H1 (cell line): ENCODE measurements around the gene TRIM15. TPM values are rescaled to one million over a fixed set of nuclear protein-coding genes. Genes with fewer than 3 reads are reported as not detected.

Experiments
- CTCF ChIA-PET: fragments of 300-600 bp; sonication (Branson Sonifier 250); formaldehyde crosslinking; loops from one replicate; lab custom pipeline; 2021; ENCODE audit not compliant: partially characterized antibody; lab: Charles Lee
- POLR2A ChIA-PET: fragments of 300-600 bp; sonication (Branson Sonifier 250); formaldehyde crosslinking; loops from one replicate; lab custom pipeline; 2021; ENCODE audit warnings: inconsistent platforms; ENCODE audit not compliant: partially characterized antibody; lab: Charles Lee
- DNase-seq, 2 experiments: peaks; one replicate each; pipeline versions ENCODE4 v3.0.0 to v3.0.0-alpha.2; 2010 to 2022; ENCODE audit warnings: low spot score in 2 of 2, low read depth in 1 of 2, mixed read lengths in 1 of 2
- FAIRE-seq: peaks from 2 replicates; lab custom pipeline; 2011; peaks lifted over from hg19 to GRCh38; lab: Jason Lieb, UNC
- H2AFZ ChIP-seq: 2 replicates; pipeline ENCODE4 v1.8.1; 2012; ENCODE audit warnings: low read length, inconsistent platforms
- H2AK5ac ChIP-seq: 2 replicates; pipeline ENCODE4 v1.6.1; 2013; ENCODE audit warnings: low read depth, low read length
- H2BK120ac ChIP-seq: replicated peaks from 2 replicates; pipeline ENCODE3; 2013; ENCODE audit warnings: low read depth, low read length, inconsistent platforms
- H2BK12ac ChIP-seq: 2 replicates; pipeline ENCODE4 v1.6.1; 2013; ENCODE audit warnings: low read depth, low read length
- H2BK15ac ChIP-seq: 2 replicates; pipeline ENCODE4 v1.6.1; 2013; ENCODE audit warnings: low read length
- H2BK20ac ChIP-seq: 2 replicates; pipeline ENCODE4 v1.6.1; 2013; ENCODE audit warnings: low read length
- H2BK5ac ChIP-seq: 2 replicates; pipeline ENCODE4 v1.6.1; 2013; ENCODE audit warnings: low read depth, low read length
- H3K14ac ChIP-seq: 2 replicates; pipeline ENCODE4 v1.6.1; 2013; ENCODE audit warnings: inconsistent platforms; ENCODE audit not compliant: insufficient read length
- H3K18ac ChIP-seq: 2 replicates; pipeline ENCODE4 v1.6.1; 2013; ENCODE audit warnings: low read length; ENCODE audit errors: extremely low read depth
- H3K23ac ChIP-seq: 2 replicates; pipeline ENCODE4 v1.6.1; 2013; ENCODE audit warnings: inconsistent platforms; ENCODE audit not compliant: insufficient read length
- H3K23me2 ChIP-seq: 2 replicates; pipeline ENCODE4 v1.6.1; 2013; ENCODE audit warnings: low read depth, low read length
- H3K27ac ChIP-seq: 2 replicates; pipeline ENCODE4 v1.6.1; 2011; ENCODE audit warnings: low read depth, low read length, inconsistent platforms
- H3K27me3 ChIP-seq, 4 experiments: replicated peaks in 1 of 4; 1 replicate in 1 of 4; 2 replicates in 3 of 4; pipeline versions ENCODE4 v1.6.1 to v1.8.1; 2011 to 2013; ENCODE audit warnings: low read length in 3 of 4, mild to moderate bottlenecking in 3 of 4, inconsistent platforms in 2 of 4, mixed read lengths in 2 of 4, moderate library complexity in 1 of 4; ENCODE audit not compliant: control insufficient read depth in 3 of 4, insufficient read depth in 3 of 4; ENCODE audit errors: extremely low read depth in 1 of 4
- H3K36me3 ChIP-seq, 4 experiments: 2 replicates each; pipeline versions ENCODE4 v1.6.1 to v1.8.1; 2011 to 2013; ENCODE audit warnings: mild to moderate bottlenecking in 4 of 4, low read length in 3 of 4, moderate library complexity in 2 of 4, control low read depth in 1 of 4, inconsistent platforms in 1 of 4; ENCODE audit not compliant: insufficient read depth in 4 of 4, control insufficient read depth in 2 of 4
- H3K4ac ChIP-seq: replicated peaks from 2 replicates; pipeline ENCODE3; 2013; ENCODE audit warnings: low read length, low read depth, mixed read lengths, inconsistent platforms; ENCODE audit not compliant: insufficient read length
- H3K4me1 ChIP-seq, 4 experiments: replicated peaks in 1 of 4; 1 replicate in 1 of 4; 2 replicates in 3 of 4; pipeline versions ENCODE4 v1.6.1 to v1.8.1; 2011 to 2013; ENCODE audit warnings: low read length in 3 of 4, inconsistent platforms in 2 of 4, mixed read lengths in 1 of 4; ENCODE audit not compliant: insufficient read depth in 4 of 4, control insufficient read depth in 3 of 4
- H3K4me2 ChIP-seq, 2 experiments: 2 replicates each; pipeline versions ENCODE4 v1.6.1 to v1.8.1; 2011 to 2013; ENCODE audit warnings: low read depth in 2 of 2, low read length in 2 of 2, control low read depth in 1 of 2, inconsistent platforms in 1 of 2, mild to moderate bottlenecking in 1 of 2; ENCODE audit not compliant: insufficient read depth in 1 of 2
- H3K4me3 ChIP-seq, 4 experiments: fragments of 200-600, 300-600 bp in 1 of 4; sonication (generic), shearing (Covaris generic), sonication (Bioruptor Twin) in 1 of 4; 2 replicates each; pipeline versions ENCODE4 v1.5.1 to v1.8.1; 2011 to 2016; ENCODE audit warnings: low read length in 4 of 4, low read depth in 3 of 4, control low read depth in 2 of 4, inconsistent platforms in 2 of 4, mild to moderate bottlenecking in 2 of 4, mixed read lengths in 1 of 4, moderate library complexity in 1 of 4; ENCODE audit not compliant: insufficient read depth in 2 of 4; ENCODE audit errors: extremely low read depth in 1 of 4
- H3K56ac ChIP-seq: replicated peaks from 2 replicates; pipeline ENCODE3; 2013; ENCODE audit warnings: low read depth, mild to moderate bottlenecking, mixed read lengths, low read length, inconsistent platforms; ENCODE audit not compliant: insufficient read length
- H3K79me1 ChIP-seq: 2 replicates; pipeline ENCODE4 v1.6.1; 2013; ENCODE audit warnings: low read depth, low read length, control low read depth
- H3K79me2 ChIP-seq, 2 experiments: 2 replicates each; pipeline versions ENCODE4 v1.6.1 to v1.8.1; 2012 to 2013; ENCODE audit warnings: low read length in 2 of 2, mild to moderate bottlenecking in 2 of 2, inconsistent platforms in 1 of 2; ENCODE audit not compliant: insufficient read depth in 2 of 2, control insufficient read depth in 1 of 2
- H3K9ac ChIP-seq, 4 experiments: replicated peaks in 1 of 4; 1 replicate in 1 of 4; 2 replicates in 3 of 4; pipeline versions ENCODE4 v1.6.1 to v1.8.1; 2011 to 2013; ENCODE audit warnings: low read depth in 3 of 4, low read length in 3 of 4, control low read depth in 2 of 4, mild to moderate bottlenecking in 2 of 4, moderate library complexity in 2 of 4, inconsistent platforms in 1 of 4; ENCODE audit errors: extremely low read depth in 1 of 4
- H3K9me3 ChIP-seq, 2 experiments: 2 replicates each; pipeline versions ENCODE4 v1.6.1 to v1.8.1; 2012 to 2013; ENCODE audit warnings: mild to moderate bottlenecking in 2 of 2, moderate library complexity in 2 of 2, control low read depth in 1 of 2, inconsistent platforms in 1 of 2, low read depth in 1 of 2, low read length in 1 of 2, mixed read lengths in 1 of 2; ENCODE audit not compliant: insufficient read depth in 2 of 2
- H4K20me1 ChIP-seq, 2 experiments: replicated peaks in 1 of 2; 2 replicates each; pipeline versions ENCODE3 to v1.8.1; 2011 to 2013; ENCODE audit warnings: inconsistent platforms in 2 of 2, low read length in 2 of 2, mild to moderate bottlenecking in 1 of 2; ENCODE audit not compliant: insufficient read depth in 2 of 2, control insufficient read depth in 1 of 2
- H4K5ac ChIP-seq: 2 replicates; pipeline ENCODE4 v1.6.1; 2013; ENCODE audit warnings: low read length, low read depth, mixed read lengths, inconsistent platforms; ENCODE audit not compliant: insufficient read length
- H4K8ac ChIP-seq: 2 replicates; pipeline ENCODE4 v1.8.0; 2013; ENCODE audit warnings: mild to moderate bottlenecking, moderate library complexity, low read length, inconsistent platforms; ENCODE audit not compliant: insufficient read depth; ENCODE audit errors: extremely low read depth
- H4K91ac ChIP-seq: replicated peaks from 2 replicates; pipeline ENCODE3; 2013; ENCODE audit warnings: low read length, mixed read lengths, inconsistent platforms; ENCODE audit not compliant: insufficient read length
- EP300 ChIP-seq, 2 experiments: IDR thresholded peaks; 1 replicate in 1 of 2; 2 replicates in 1 of 2; pipeline ENCODE4 v1.6.1; 2011 to 2012; ENCODE audit warnings: low read depth in 2 of 2, low read length in 2 of 2, mild to moderate bottlenecking in 2 of 2, borderline replicate concordance in 1 of 2, inconsistent platforms in 1 of 2, moderate library complexity in 1 of 2
- GABPA ChIP-seq: IDR thresholded peaks from 2 replicates; pipeline ENCODE4 v1.6.1; 2011; ENCODE audit warnings: mild to moderate bottlenecking, low read length, moderate library complexity, borderline replicate concordance; ENCODE audit not compliant: insufficient read depth
- JUN ChIP-seq: IDR thresholded peaks from 2 replicates; pipeline ENCODE4 v1.6.1; 2011; ENCODE audit warnings: low read depth, mild to moderate bottlenecking, improper control_type of control experiment, low read length
- YY1 ChIP-seq: IDR thresholded peaks from 2 replicates; pipeline ENCODE4 v1.6.1; 2011; ENCODE audit warnings: low read depth, mild to moderate bottlenecking, low read length
- WGBS, 2 experiments: shearing (Covaris generic) in 1 of 2; methylation state at CpG; one replicate each; pipeline versions ENCODE4 v1.1.6 to v1.1.7; 2013 to 2015; ENCODE audit warnings: low lambda C conversion rate in 2 of 2, mixed read lengths in 2 of 2, inconsistent platforms in 1 of 2, low coverage in 1 of 2, missing lambda C conversion rate in 1 of 2; ENCODE audit not compliant: insufficient replicate concordance in 2 of 2, insufficient coverage in 1 of 2, insufficient read length in 1 of 2; ENCODE audit errors: extremely low coverage in 1 of 2, missing lambda C conversion rate in 1 of 2; 5-methylcytosine and 5-hydroxymethylcytosine counted together
- polyA plus RNA-seq, 7 experiments: library from polyadenylated mRNA; depleted of rRNA in 3 of 7; stranded (reverse) in 5 of 7; unstranded in 2 of 7; fragments of >200 nt in 5 of 7; fragments of 200-250 nt in 2 of 7; gene quantifications; 1 replicate in 5 of 7; 2 replicates in 1 of 7; 4 replicates in 1 of 7; pipeline versions ENCODE4 v1.2.1 to v1.2.3, GENCODE V29; 2011 to 2013; ENCODE audit warnings: missing spikeins in 2 of 7, mixed read lengths in 2 of 7
- total RNA-seq: library from RNA; stranded (reverse); fragmentation: NEBNext Ultra II Directional; extraction: Animal tissue kit (Norgen Biotek cat#: 25700); gene quantifications from 2 replicates; pipeline ENCODE4 v1.2.1, GENCODE V29; 2021
- TF ChIP-seq, protein P1 (sequence below), 3 experiments: IDR thresholded peaks; 1 replicate in 2 of 3; 2 replicates in 1 of 3; pipeline versions ENCODE4 v1.5.1 to v1.6.1; 2011; ENCODE audit warnings: low read length in 3 of 3, mild to moderate bottlenecking in 3 of 3, inconsistent platforms in 2 of 3, low read depth in 1 of 3, moderate library complexity in 1 of 3; ENCODE audit not compliant: insufficient read depth in 1 of 3; ENCODE audit errors: control extremely low read depth in 1 of 3
- TF ChIP-seq, protein P2 (sequence below): IDR thresholded peaks from 2 replicates; pipeline ENCODE4 v1.6.1; 2012; ENCODE audit warnings: low read length, inconsistent platforms
- TF ChIP-seq, protein P3 (sequence below): IDR thresholded peaks from 2 replicates; pipeline ENCODE4 v1.6.1; 2012; ENCODE audit warnings: inconsistent platforms

The TRIM15 gene
- total and polyA plus RNA-seq, 2 of the 8 experiments (the other 6 are each of a cell fraction or from before 2014, with no cell fraction given): 0.18 to 0.48 TPM

GRCh38 chr6:30213667-30213956 lies 50.3 kb downstream of the TRIM15 start:
- Histone ChIP-seq H3K4me3 (peak overlapping the region; percentile 57 to 97 (median 94)), H2BK15ac (peak overlapping the region; percentile 92; the same call in 1 of the 2 replicates), H2BK5ac (peak overlapping the region; percentile 63; the same call in 1 of the 2 replicates), H4K8ac (peak overlapping the region; percentile 88; the same call in 1 of the 2 replicates), H3K23ac (no peak overlapping the region), H2BK120ac (peak overlapping the region; percentile 6), H3K79me1 (peaks cover 12% of the 10 kb centered on the region; the same call in 1 of the 2 replicates), H3K9me3 (no peaks in the 10 kb centered on the region), H4K91ac (peak overlapping the region; percentile 92), H3K79me2 (peaks cover 0 to 36% of the 10 kb centered on the region in 2 experiments; a peak in 3 of 4 replicates), H3K27me3 (no peaks in the 10 kb centered on the region; a peak in 1 of 7 replicates), H2BK12ac (peak overlapping the region; percentile 75; the same call in 1 of the 2 replicates), H4K20me1 (peaks cover 0 to 8% of the 10 kb centered on the region in 2 experiments), H3K14ac (no peak overlapping the region), H3K18ac (peak overlapping the region; percentile 97; the same call in 1 of the 2 replicates), H3K23me2 (peaks cover 16% of the 10 kb centered on the region), H4K5ac (peak overlapping the region; percentile 27), H2AFZ (0 out of 2 replicates have a peak overlapping the region, but pooled peaks have one; percentile 14), H3K9ac (peak overlapping the region in 3 of 4 experiments; percentile 59 to 87 (median 65); a peak in 5 of 7 replicates), H3K56ac (peak overlapping the region; percentile 9), H2AK5ac (no peak overlapping the region), H3K36me3 (no peaks in the 10 kb centered on the region), H3K27ac (peak overlapping the region; percentile 65; the same call in 1 of the 2 replicates), H3K4me2 (peak overlapping the region; percentile 80 to 86), H3K4me1 (peaks cover 2 to 7% (median 5%) of the 10 kb centered on the region in 4 experiments; a peak in 4 of 7 replicates), H3K4ac (peak overlapping the region; percentile 36), H2BK20ac (0 out of 2 replicates have a peak overlapping the region, but pooled peaks have one; percentile 61)
- no peak for FAIRE-seq
- no peak for DNase-seq
- ChIA-PET CTCF (interaction anchor here (0.6 to 1.6 kb wide), 5 partner anchors 14 to 1211 kb away, joined by 3 to 4 read pairs (median 3); no protein-coding TSS in a partner anchor), POLR2A (interaction anchor here (0.8 to 2.1 kb wide), 12 partner anchors 13 to 588 kb away, joined by 3 to 17 read pairs (median 4); partner anchors contain the start of genes PPP1R11 and TRIM39)
- WGBS, 2 experiments: 6% methylated on average over 12 of the region's 12 CpGs; no CpG with 5 or more reads in 1 of the 2 experiments
- TF ChIP-seq YY1 (no peak; the same call in 1 of the 2 replicates), GABPA (no peak), JUN (no peak), EP300 (IDR thresholded peaks at IDR 0.05; ENCODE audit: borderline replicate concordance in 1 of 2, low read depth in 2 of 2, low read length in 2 of 2) (no peak)
- TF ChIP-seq, protein P1, sequence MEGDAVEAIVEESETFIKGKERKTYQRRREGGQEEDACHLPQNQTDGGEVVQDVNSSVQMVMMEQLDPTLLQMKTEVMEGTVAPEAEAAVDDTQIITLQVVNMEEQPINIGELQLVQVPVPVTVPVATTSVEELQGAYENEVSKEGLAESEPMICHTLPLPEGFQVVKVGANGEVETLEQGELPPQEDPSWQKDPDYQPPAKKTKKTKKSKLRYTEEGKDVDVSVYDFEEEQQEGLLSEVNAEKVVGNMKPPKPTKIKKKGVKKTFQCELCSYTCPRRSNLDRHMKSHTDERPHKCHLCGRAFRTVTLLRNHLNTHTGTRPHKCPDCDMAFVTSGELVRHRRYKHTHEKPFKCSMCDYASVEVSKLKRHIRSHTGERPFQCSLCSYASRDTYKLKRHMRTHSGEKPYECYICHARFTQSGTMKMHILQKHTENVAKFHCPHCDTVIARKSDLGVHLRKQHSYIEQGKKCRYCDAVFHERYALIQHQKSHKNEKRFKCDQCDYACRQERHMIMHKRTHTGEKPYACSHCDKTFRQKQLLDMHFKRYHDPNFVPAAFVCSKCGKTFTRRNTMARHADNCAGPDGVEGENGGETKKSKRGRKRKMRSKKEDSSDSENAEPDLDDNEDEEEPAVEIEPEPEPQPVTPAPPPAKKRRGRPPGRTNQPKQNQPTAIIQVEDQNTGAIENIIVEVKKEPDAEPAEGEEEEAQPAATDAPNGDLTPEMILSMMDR (IDR thresholded peaks at IDR 0.05; ENCODE audit: control extremely low read depth in 1 of 3, insufficient read depth in 1 of 3, low read depth in 1 of 3, low read length in 3 of 3): no peak
- TF ChIP-seq, protein P2, sequence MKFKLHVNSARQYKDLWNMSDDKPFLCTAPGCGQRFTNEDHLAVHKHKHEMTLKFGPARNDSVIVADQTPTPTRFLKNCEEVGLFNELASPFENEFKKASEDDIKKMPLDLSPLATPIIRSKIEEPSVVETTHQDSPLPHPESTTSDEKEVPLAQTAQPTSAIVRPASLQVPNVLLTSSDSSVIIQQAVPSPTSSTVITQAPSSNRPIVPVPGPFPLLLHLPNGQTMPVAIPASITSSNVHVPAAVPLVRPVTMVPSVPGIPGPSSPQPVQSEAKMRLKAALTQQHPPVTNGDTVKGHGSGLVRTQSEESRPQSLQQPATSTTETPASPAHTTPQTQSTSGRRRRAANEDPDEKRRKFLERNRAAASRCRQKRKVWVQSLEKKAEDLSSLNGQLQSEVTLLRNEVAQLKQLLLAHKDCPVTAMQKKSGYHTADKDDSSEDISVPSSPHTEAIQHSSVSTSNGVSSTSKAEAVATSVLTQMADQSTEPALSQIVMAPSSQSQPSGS: peak; percentile 34; the same call in 1 of the 2 replicates
- TF ChIP-seq, protein P3, sequence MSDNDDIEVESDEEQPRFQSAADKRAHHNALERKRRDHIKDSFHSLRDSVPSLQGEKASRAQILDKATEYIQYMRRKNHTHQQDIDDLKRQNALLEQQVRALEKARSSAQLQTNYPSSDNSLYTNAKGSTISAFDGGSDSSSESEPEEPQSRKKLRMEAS: peak; percentile 64; the same call in 1 of the 2 replicates
